BJ (cell line): Measurements from ENCODE around the gene CD302. TPM values are rescaled to one million over a fixed set of nuclear protein-coding genes. Genes with fewer than 3 reads are reported as not detected.
A peak's percentile ranks its signal among the peaks of the same experiment; 100 is the strongest.

Experiments
- CTCF ChIA-PET: fragments of 350-600 bp; formaldehyde crosslinking; extraction: SDS; loops from one replicate; lab custom pipeline; 2021; ENCODE audit warnings: antibody characterized with exemption, inconsistent platforms; lab: Yijun Ruan, JAX
- POLR2A ChIA-PET: fragments of 300-600 bp; sonication (Branson Sonifier 250); formaldehyde crosslinking; extraction: SDS; loops from one replicate; lab custom pipeline; 2021; ENCODE audit warnings: antibody characterized with exemption; lab: Charles Lee
- DNase-seq: peaks from one replicate; pipeline ENCODE4 v3.0.0-alpha.2; 2011; ENCODE audit warnings: low read depth
- H3K27me3 ChIP-seq: 2 replicates; pipeline ENCODE4 v1.6.0; 2011; ENCODE audit warnings: low read length; ENCODE audit not compliant: control insufficient read depth, insufficient read depth
- H3K36me3 ChIP-seq: 2 replicates; pipeline ENCODE4 v1.5.1; 2011; ENCODE audit warnings: low read length; ENCODE audit not compliant: control insufficient read depth, insufficient read depth
- H3K4me3 ChIP-seq: 2 replicates; pipeline ENCODE4 v1.5.1; 2011; ENCODE audit warnings: low read depth, mild to moderate bottlenecking, control low read depth, low read length
- CTCF ChIP-seq: IDR thresholded peaks from 2 replicates; pipeline ENCODE4 v1.5.1; 2011; ENCODE audit warnings: low read depth, mild to moderate bottlenecking, control low read depth, inconsistent platforms, low read length, moderate library complexity; ENCODE audit not compliant: insufficient read depth
- polyA plus RNA-seq: library from polyadenylated mRNA; depleted of rRNA; stranded (reverse); fragments of >200 nt; gene quantifications from 2 replicates; pipeline ENCODE4 v1.2.3, GENCODE V29; 2011

CD302 gene
- polyA plus RNA-seq, 1 experiment: 4.0 TPM

GRCh38 chr2:159758239-159758638 lies 39.8 kb downstream of the CD302 start:
- ChIA-PET CTCF (interaction anchor here (1.1 to 1.2 kb wide), 2 partner anchors 13 to 47 kb away, joined by 3 read pairs; no protein-coding TSS in a partner anchor), POLR2A (no interaction called here)
- TF ChIP-seq CTCF: no peak
- Histone ChIP-seq H3K27me3 (no peaks in the 10 kb centered on the region), H3K36me3 (peaks cover 5% of the 10 kb centered on the region), H3K4me3 (no peak overlapping the region)
- no peak for DNase-seq

- ChIA-PET CTCF (interaction anchor here (0.5 to 1.2 kb wide), 3 partner anchors 9 to 295 kb away, joined by 3 to 4 read pairs (median 4); no protein-coding TSS in a partner anchor), POLR2A (interaction anchor here (0.6 kb wide), 1 partner anchor 1517 kb away, joined by 3 read pairs; no protein-coding TSS in a partner anchor)
- 0 out of 2 replicates have a peak, but pooled peaks have one; percentile 29 for TF ChIP-seq CTCF
- Histone ChIP-seq H3K27me3 (no peaks in the 10 kb centered on the region), H3K36me3 (peaks cover 4% of the 10 kb centered on the region), H3K4me3 (no peak overlapping the region)
- no peak for DNase-seq
Observed at GRCh38 chr2:159755788-159756187, 42.2 kb downstream of the CD302 start.

GRCh38 chr2:159755014-159755413 lies 43.0 kb downstream of the CD302 start:
- Histone ChIP-seq H3K27me3 (no peaks in the 10 kb centered on the region), H3K36me3 (peaks cover 4% of the 10 kb centered on the region), H3K4me3 (no peak overlapping the region)
- ChIA-PET CTCF (no interaction called here), POLR2A (no interaction called here)
- no peak for TF ChIP-seq CTCF
- no peak for DNase-seq

- ChIA-PET POLR2A (no interaction called here), CTCF (interaction anchor here (0.6 kb wide), 1 partner anchor 149 kb away, joined by 4 read pairs; no protein-coding TSS in a partner anchor)
- no peaks in the 10 kb centered on the region for H3K27me3 ChIP-seq
- H3K4me3 ChIP-seq: no peak overlapping the region
- DNase-seq: no peak
- TF ChIP-seq CTCF: no peak
- no peaks in the 10 kb centered on the region; the same call in none of the 2 replicates for H3K36me3 ChIP-seq
Observed at GRCh38 chr2:159753797-159754196, 44.2 kb downstream of the CD302 start.

GRCh38 chr2:159750873-159751272 lies 47.1 kb downstream of the CD302 start:
- no peak for TF ChIP-seq CTCF
- ChIA-PET CTCF (no interaction called here), POLR2A (no interaction called here)
- DNase-seq: no peak
- Histone ChIP-seq H3K27me3 (no peaks in the 10 kb centered on the region), H3K36me3 (peaks cover 5% of the 10 kb centered on the region), H3K4me3 (no peak overlapping the region)
